Prostate gland (tissue), 2 donors: ENCODE measurements around the gene NAPA.

Experiments used
- POLR2A ChIP-seq: fragments of 450-650 bp; IDR thresholded peaks from one replicate; pipeline ENCODE4 v1.6.1; 2016; ENCODE audit warnings: antibody characterized with exemption, mild to moderate bottlenecking
- POLR2AphosphoS5 ChIP-seq: sonication (generic); formaldehyde crosslinking; IDR thresholded peaks from one replicate; pipeline ENCODE4 v1.6.1; 2017; ENCODE audit warnings: antibody characterized with exemption
- TF ChIP-seq, protein P1 (sequence below), 4 experiments: fragments of 200-600 bp in 2 of 4; fragments of 450-650 bp in 2 of 4; sonication (generic) in 2 of 4; IDR thresholded peaks; 1 replicate in 3 of 4; 2 replicates in 1 of 4; pipeline ENCODE4 v1.5.1; 2016 to 2019; ENCODE audit warnings: antibody characterized with exemption in 4 of 4, mild to moderate bottlenecking in 2 of 4, moderate library complexity in 2 of 4

DNA sequence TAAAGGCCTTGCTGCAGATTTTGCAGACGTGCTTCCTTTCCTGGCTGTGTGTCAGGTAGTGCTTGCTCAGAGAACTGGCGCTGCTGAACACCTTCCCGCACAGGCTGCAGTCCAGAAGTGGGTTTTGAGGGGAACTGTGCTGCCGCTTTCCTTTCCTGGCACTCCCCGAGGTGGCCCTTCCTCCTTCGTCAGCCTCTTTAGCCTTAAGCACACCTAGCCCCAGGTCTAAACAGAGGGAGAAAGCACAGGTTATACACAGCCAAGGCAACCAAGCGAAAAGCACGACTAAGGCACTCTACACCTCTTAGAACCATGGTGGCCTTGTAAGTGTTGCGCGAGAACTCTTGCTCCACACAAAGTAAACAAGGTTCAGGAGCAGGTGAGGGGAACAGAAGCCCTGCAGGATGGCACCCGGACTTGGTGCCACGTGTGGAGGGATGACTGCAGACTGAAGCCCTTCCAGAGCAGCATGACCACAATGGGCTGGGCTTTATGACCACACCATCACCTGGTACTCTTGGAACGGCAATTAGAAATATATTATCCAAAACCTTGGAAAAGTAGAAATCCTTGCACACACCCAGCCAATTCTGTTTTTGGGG is 34.5 kb upstream of the NAPA start:
- TF ChIP-seq, protein P1, sequence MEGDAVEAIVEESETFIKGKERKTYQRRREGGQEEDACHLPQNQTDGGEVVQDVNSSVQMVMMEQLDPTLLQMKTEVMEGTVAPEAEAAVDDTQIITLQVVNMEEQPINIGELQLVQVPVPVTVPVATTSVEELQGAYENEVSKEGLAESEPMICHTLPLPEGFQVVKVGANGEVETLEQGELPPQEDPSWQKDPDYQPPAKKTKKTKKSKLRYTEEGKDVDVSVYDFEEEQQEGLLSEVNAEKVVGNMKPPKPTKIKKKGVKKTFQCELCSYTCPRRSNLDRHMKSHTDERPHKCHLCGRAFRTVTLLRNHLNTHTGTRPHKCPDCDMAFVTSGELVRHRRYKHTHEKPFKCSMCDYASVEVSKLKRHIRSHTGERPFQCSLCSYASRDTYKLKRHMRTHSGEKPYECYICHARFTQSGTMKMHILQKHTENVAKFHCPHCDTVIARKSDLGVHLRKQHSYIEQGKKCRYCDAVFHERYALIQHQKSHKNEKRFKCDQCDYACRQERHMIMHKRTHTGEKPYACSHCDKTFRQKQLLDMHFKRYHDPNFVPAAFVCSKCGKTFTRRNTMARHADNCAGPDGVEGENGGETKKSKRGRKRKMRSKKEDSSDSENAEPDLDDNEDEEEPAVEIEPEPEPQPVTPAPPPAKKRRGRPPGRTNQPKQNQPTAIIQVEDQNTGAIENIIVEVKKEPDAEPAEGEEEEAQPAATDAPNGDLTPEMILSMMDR (IDR thresholded peaks at IDR 0.05): no peak
- no peak for TF ChIP-seq POLR2AphosphoS5
- no peak for TF ChIP-seq POLR2A
